Gastroesophageal sphincter (tissue), 4 donors: ENCODE data around the gene TNFRSF13B. TPM values are rescaled to one million over a fixed set of nuclear protein-coding genes. Genes with fewer than 3 reads are reported as not detected.
"Not testable (repeated sequence)": the region's sequence is repeated elsewhere in the genome, so short reads cannot be mapped to it uniquely, and the experiment has no call there.

Experiments
- ATAC-seq: fragments of 150-250 bp; one replicate; pipeline ENCODE4 v1.9.1; 2016; ENCODE audit warnings: mild to moderate bottlenecking, moderate library complexity
- H3K27ac ChIP-seq, 4 donors: fragments of 200-600 bp; sonication (generic) in 3 of 4; 1 replicate in 3 of 4; 2 replicates in 1 of 4; pipeline ENCODE4 v1.5.1; 2016 to 2019
- H3K27me3 ChIP-seq: fragments of 200-600 bp; sonication (generic); one replicate; pipeline ENCODE4 v1.5.1; 2019
- H3K36me3 ChIP-seq, 2 donors: fragments of 200-600 bp; sonication (generic); one replicate each; pipeline ENCODE4 v1.5.1; 2019; ENCODE audit warnings: control low read depth in 1 of 2
- H3K4me1 ChIP-seq, 3 donors: fragments of 200-600 bp; sonication (generic); 1 replicate in 2 of 3; 2 replicates in 1 of 3; pipeline ENCODE4 v1.5.1; 2016 to 2019; ENCODE audit warnings: control low read depth in 2 of 3
- H3K4me3 ChIP-seq, 2 donors: fragments of 200-600 bp; sonication (generic); one replicate each; pipeline ENCODE4 v1.5.1; 2019; ENCODE audit warnings: mild to moderate bottlenecking in 1 of 2, moderate library complexity in 1 of 2
- H3K9me3 ChIP-seq, 3 donors: fragments of 200-600 bp; sonication (generic); one replicate each; pipeline ENCODE4 v1.5.1; 2017 to 2019; ENCODE audit warnings: control low read depth in 2 of 3
- EP300 ChIP-seq: sonication (generic); formaldehyde crosslinking; IDR thresholded peaks from one replicate; pipeline ENCODE4 v1.6.1; 2017; ENCODE audit warnings: antibody characterized with exemption, mild to moderate bottlenecking
- POLR2A ChIP-seq, 2 donors: fragments of 450-650 bp; IDR thresholded peaks; one replicate each; pipeline ENCODE4 v1.6.1; 2017; ENCODE audit warnings: antibody characterized with exemption in 2 of 2, mild to moderate bottlenecking in 2 of 2, moderate library complexity in 1 of 2
- POLR2AphosphoS5 ChIP-seq: sonication (generic); formaldehyde crosslinking; IDR thresholded peaks from one replicate; pipeline ENCODE4 v1.6.1; 2017; ENCODE audit warnings: antibody characterized with exemption
- WGBS, 2 donors: methylation state at CpG; one replicate each; pipeline ENCODE4 v1.1.5; 2018; ENCODE audit warnings: low coverage in 1 of 2; 5-methylcytosine and 5-hydroxymethylcytosine counted together
- total RNA-seq, 4 donors: library from RNA; depleted of rRNA; stranded (reverse); fragments of >200 nt; gene quantifications; one replicate each; pipeline ENCODE4 v1.1.0, GENCODE V29; 2016
- TF ChIP-seq, protein P1 (sequence below), 4 experiments: fragments of 200-600 bp in 2 of 4; fragments of 450-650 bp in 2 of 4; sonication (generic) in 1 of 4; IDR thresholded peaks; one replicate each; pipeline ENCODE4 v1.5.1; 2017 to 2019; ENCODE audit warnings: antibody characterized with exemption in 4 of 4, mild to moderate bottlenecking in 2 of 4, moderate library complexity in 2 of 4

TNFRSF13B gene
- total RNA-seq, 4 donors from 2014 or later = 0.81 TPM; not detected in 3

DNA sequence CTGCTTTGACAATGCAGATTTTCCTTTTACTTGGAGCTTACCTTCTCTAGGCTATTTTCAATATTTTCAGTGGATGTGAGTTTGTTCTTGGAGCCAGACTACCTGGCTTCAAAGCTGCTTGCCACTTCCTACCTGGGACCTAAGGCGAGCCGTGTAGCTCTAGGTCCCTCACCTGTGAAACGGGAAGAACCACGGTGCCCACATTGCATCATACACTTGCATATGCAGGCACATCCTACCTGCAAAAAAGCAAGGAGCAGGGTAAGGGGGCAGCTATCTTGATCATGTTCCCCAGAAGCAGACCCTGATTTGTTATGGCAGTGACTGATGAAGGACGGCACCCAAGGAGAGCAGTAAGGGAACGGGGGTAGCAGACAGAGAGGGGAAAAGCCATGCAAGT is 43.3 kb upstream of the TNFRSF13B start:
- no CpG with 5 or more reads among the region's 6 CpGs for WGBS, 2 donors
- Histone ChIP-seq H3K27me3 (no peaks in the 10 kb centered on the region), H3K4me1 (no peaks in the 10 kb centered on the region), H3K27ac (no peak overlapping the region), H3K36me3 (no peaks in the 10 kb centered on the region), H3K4me3 (no peak overlapping the region), H3K9me3 (no peaks in the 10 kb centered on the region)
- TF ChIP-seq EP300 (no peak), POLR2AphosphoS5 (no peak), POLR2A (IDR thresholded peaks at IDR 0.05) (no peak)
- TF ChIP-seq, protein P1, sequence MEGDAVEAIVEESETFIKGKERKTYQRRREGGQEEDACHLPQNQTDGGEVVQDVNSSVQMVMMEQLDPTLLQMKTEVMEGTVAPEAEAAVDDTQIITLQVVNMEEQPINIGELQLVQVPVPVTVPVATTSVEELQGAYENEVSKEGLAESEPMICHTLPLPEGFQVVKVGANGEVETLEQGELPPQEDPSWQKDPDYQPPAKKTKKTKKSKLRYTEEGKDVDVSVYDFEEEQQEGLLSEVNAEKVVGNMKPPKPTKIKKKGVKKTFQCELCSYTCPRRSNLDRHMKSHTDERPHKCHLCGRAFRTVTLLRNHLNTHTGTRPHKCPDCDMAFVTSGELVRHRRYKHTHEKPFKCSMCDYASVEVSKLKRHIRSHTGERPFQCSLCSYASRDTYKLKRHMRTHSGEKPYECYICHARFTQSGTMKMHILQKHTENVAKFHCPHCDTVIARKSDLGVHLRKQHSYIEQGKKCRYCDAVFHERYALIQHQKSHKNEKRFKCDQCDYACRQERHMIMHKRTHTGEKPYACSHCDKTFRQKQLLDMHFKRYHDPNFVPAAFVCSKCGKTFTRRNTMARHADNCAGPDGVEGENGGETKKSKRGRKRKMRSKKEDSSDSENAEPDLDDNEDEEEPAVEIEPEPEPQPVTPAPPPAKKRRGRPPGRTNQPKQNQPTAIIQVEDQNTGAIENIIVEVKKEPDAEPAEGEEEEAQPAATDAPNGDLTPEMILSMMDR (IDR thresholded peaks at IDR 0.05) = no peak
- ATAC-seq = no peak

DNA sequence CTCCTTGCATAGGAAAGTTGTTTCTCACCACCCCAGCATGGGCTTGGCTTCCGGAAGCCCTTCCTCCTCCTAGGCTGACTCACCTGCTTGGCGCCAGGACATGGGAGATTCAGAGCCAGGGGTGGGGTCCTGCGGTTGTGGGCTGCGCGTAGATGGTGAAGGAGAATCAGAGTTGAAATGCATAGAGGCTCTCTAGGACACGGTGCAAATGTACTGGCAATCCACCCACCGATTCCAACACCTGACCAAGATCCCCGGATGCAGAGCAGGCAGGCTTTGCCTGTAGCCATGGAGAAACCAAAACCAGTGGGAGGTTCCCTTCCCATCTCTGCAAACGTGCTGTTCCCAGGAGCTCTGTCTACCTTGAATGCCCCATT is 42.8 kb upstream of the TNFRSF13B start:
- not testable (repeated sequence) for H3K4me1 ChIP-seq, H3K27me3 ChIP-seq, H3K4me3 ChIP-seq, H3K27ac ChIP-seq, H3K9me3 ChIP-seq, H3K36me3 ChIP-seq, ATAC-seq
- WGBS, 2 donors = 42 to 67% methylated on average over 1 to 2 of the region's 9 CpGs

DNA sequence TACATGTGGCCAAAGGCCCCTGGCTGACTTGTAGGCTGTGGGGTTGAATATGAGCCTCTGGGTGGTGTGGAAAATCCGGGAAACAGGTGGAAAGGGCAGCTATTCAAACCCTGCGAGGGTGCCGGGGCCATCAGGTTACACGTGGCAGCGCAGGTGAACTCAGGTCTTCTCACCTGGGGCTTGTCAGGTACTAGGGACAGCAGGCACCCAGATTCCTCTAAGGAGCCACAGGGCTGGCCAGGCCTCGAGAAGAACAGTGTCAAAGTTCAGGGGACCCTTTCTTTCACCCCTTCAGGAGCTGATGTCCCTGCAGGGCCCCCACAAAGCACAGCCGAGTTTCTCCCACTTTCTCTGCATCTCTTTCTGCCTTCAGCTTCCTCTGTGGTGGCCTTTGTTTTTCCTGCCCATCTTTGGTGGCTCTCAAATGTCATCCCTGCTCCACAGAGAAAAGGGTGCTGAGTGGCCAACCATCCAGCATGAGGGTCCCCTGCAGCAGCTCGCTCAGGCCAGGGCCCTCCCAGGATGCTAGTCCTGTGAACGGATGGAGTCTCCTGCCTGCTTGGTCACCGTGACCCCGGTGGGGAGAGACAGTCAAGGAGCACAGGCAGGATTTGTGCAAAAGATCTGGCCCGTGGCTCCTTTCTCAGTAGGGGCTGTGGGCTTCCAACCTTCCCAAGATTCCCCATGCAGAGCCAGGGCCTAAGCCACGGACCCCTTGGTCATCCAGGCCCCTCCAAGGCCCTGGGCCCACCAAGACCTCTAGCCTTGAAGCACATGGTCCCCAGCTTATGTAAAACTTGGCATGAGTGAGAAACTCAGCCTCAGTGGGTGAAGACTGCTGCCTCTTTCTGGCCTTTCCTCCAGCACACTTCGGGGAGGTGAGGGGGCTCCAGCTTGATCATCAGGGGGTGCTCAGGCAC is 42.2 kb upstream of the TNFRSF13B start:
- H3K4me1 ChIP-seq, H3K36me3 ChIP-seq, H3K4me3 ChIP-seq, H3K27ac ChIP-seq, ATAC-seq, H3K27me3 ChIP-seq, H3K9me3 ChIP-seq: not testable (repeated sequence)
- WGBS, 2 donors = 69% methylated on average over 2 of the region's 14 CpGs; no CpG with 5 or more reads in 1 of the 2 donors

DNA sequence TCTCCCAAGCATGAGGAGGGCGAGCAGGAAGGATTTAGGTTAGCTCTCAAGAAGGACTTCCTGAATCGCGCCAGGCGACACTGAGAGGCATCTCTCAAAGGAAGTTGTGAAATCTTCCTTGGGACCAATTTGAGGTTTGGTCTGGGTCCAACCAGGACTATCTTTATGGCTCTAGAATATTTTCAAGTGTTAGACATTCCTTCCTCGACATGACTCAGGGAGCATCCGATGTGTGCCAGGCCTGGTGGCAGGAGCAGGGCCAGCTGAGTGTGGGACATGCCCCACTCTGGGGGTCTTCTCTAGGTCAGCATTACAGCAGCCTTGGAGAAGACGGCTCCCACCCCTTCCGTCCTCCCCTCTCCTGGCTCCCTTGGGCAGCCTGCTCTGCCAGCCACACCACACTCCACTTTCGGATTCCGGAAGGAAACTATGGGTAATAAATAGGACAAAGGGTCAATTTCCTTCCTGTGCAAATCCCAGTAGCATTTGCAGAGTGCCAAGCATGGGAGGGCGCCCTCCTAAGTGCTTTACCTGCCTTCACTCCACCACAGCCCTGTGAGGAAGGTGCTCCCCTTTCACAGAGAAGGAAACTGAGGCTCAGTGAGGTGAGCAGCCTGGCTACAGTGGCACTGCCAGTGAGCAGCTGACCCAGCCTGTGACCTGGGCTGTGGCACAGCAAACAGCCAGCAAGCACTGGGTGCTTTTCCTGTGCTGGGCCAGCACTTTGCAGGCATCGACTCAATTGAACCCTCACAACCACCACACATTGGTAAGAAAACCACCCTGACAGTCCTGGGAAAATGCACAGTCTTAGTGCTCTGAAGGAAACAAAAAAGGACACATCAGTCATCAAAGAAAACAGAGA is 39.4 kb upstream of the TNFRSF13B start:
- H3K27ac ChIP-seq, H3K4me3 ChIP-seq, H3K4me1 ChIP-seq, H3K36me3 ChIP-seq, H3K27me3 ChIP-seq, H3K9me3 ChIP-seq: not testable (repeated sequence)
- peak; percentile 57 for ATAC-seq
- 40% methylated on average over 3 of the region's 12 CpGs; no CpG with 5 or more reads in 1 of the 2 donors for WGBS, 2 donors

DNA sequence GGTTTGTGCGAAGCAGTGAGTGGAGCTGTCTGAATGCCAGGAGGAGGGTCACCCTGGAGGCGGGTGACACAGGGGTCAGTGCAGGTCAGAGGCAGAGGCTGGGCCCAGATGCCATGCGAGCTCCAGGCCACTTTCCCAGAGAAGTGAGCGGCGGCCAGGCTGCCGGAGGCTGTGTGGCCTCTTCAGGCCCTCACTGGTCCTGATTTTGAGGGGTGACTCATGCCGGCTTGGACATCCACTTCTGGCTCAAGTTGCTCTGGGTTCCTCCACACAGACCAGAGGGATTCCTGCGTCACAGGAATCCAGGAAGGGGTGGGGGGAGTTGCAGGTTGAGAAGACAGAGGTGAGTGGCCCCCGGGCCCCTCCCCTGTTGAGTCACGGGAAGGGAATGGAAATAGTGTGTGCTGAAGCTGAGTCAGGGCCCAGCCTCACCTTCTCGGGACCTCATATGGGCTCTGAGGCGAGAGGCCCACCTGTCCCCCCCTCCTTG is 38.7 kb upstream of the TNFRSF13B start:
- WGBS, 2 donors = no CpG with 5 or more reads among the region's 12 CpGs
- H3K4me3 ChIP-seq, H3K27me3 ChIP-seq, H3K36me3 ChIP-seq, H3K9me3 ChIP-seq, H3K27ac ChIP-seq, H3K4me1 ChIP-seq: not testable (repeated sequence)
- ATAC-seq = peak; percentile 64

DNA sequence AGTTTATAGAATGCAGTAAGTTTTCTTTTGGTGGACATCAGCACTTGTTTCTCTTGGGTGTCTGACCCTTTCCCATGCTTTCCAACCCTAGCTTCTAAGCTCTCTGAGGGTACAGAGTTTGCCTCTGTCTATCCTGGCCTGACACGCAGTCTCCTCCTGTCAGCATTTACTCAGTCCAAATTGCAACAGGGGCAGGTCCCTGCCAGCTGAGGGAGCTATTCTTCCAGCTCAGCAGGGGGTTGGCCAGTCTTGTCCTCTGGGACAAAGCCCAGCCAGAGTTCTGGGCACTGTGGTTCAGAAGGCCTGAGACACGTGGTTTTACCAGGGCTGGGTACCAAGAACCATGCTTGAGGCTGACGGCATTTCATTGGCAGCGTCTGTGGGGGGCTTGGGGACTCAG is 38.1 kb upstream of the TNFRSF13B start:
- H3K9me3 ChIP-seq, H3K36me3 ChIP-seq, H3K27ac ChIP-seq, H3K4me3 ChIP-seq, H3K27me3 ChIP-seq, H3K4me1 ChIP-seq: not testable (repeated sequence)
- ATAC-seq = peak; percentile 34
- WGBS, 2 donors = 40 to 86% methylated on average over 1 of the region's 4 CpGs

DNA sequence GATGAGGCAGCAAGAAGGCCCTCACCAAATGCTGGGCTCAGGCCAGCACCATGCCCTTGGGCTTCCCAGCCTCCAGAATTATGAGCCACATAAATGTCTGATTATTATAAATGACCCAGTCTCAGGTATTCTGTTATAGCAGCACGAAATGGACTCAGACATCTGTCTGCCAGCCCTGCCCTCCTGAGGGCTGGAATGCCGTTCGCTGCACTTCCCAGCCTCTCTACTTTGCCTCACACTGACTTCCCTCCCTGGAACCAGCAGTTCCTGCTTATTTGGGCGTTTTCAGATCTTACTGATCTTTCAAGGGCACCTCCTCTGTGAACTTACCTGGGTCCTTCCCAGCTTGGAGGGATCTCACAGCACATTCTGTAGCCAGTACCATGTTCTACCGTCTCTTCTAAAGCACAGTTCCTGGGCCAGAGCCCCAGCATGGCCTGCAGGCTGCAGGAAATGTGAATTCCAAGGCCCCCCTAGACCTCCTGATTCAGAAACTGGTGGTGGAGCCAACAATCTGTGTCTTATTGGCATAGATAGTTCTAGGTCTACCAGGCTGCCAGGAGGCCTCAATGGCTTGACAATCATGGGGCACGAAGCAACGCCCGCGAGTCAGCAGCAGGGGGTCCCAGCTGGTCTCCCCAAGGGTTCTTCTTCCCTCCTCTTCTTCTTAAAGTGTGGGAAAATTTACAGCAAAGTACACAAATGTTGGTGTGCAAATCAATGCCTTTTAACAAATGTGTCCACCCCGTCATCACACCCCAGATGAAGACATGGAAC is 36.9 kb upstream of the TNFRSF13B start:
- not testable (repeated sequence) for H3K27me3 ChIP-seq, H3K36me3 ChIP-seq, H3K9me3 ChIP-seq, ATAC-seq, H3K27ac ChIP-seq, H3K4me1 ChIP-seq, H3K4me3 ChIP-seq
- 92% methylated on average over 4 to 9 of the region's 10 CpGs for WGBS, 2 donors

DNA sequence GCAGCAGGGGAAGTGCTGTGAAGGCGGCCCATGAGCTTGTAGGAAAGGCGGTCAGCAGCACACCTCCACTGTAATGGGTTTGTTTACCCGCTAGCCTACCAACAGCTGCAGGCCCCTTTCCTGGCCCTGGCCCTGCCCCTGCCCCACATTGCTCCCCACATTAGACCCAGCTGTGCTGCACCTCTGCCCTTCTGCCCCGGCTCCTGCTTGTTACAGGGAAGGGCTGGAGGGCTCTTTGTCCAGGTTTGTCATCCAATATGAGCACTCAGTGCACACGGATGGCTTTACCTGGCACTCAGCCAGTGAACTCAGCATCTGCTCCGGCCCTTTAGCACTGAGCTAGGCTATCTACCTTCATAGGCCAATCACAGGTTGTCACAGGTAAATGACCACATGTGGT is 36.0 kb upstream of the TNFRSF13B start:
- not testable (repeated sequence) for H3K27me3 ChIP-seq, ATAC-seq, H3K4me3 ChIP-seq, H3K27ac ChIP-seq, H3K4me1 ChIP-seq, H3K9me3 ChIP-seq, H3K36me3 ChIP-seq
- WGBS, 2 donors = no CpG with 5 or more reads among the region's 6 CpGs

DNA sequence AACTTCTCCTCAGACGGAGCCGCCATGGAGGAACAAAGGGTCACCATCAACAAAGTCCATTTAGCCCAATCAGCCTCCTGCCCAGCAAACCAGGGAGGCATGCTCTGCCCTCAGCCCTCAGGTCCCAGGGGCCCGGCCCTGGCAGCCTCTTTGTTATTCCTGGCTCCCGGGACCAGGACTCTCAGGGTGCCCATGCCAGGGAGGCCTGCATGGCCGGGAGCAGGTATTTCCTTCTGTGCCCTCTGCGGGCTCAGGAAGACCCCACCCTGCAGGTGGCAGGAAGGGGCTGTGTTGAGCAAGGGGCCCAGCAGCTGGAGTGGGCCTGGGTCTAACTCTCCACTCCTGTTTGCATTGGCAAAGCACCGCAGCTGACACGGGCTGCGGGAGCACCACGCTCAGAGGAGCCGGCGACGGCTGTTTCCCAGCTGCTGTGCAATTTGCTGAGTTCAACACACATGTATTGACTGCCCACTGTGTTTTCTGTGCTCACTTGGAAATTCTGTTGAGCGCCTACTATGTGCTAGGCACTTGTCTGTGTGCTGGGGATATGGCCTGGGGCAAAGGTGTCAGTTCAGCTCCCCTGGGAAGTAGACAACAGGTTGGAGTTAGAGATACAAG is 33.2 kb upstream of the TNFRSF13B start:
- peaks cover 0 to 10% (median 4%) of the 10 kb centered on the region in 3 donors for H3K4me1 ChIP-seq
- H3K27me3 ChIP-seq, ATAC-seq, H3K4me3 ChIP-seq, H3K36me3 ChIP-seq, H3K27ac ChIP-seq, H3K9me3 ChIP-seq: not testable (repeated sequence)
- no CpG with 5 or more reads among the region's 14 CpGs for WGBS, 2 donors
